GM12878 (cell line): ENCODE results near the gene RNF220. TPM values are rescaled to one million over a fixed set of nuclear protein-coding genes. Genes with fewer than 3 reads are reported as not detected.

Experiments
- ATAC-seq: fragments of 200-7000 bp; cut with Tn5 transposase; 3 replicates; pipeline ENCODE4 v1.9.1; 2020; ENCODE audit warnings: mild to moderate bottlenecking, moderate library complexity
- BruUV-seq: library from RNA; stranded (reverse); fragments of 400-500 nt; replicated peaks from 2 replicates; lab custom pipeline; 2021; lab: Mats Ljungman, UMichigan
- CTCF ChIA-PET: fragments of 300-600 bp; sonication (Branson Sonifier 250); formaldehyde crosslinking; extraction: SDS; loops from one replicate; lab custom pipeline; 2021; ENCODE audit warnings: inconsistent platforms; lab: Yijun Ruan, JAX
- POLR2A ChIA-PET: fragments of 350-600 bp; formaldehyde crosslinking; extraction: SDS; loops from one replicate; lab custom pipeline; 2021; ENCODE audit warnings: inconsistent platforms; lab: Charles Lee
- RAD21 ChIA-PET: fragments of 300-600 bp; sonication (Branson Sonifier 250); formaldehyde crosslinking; loops from one replicate; lab custom pipeline; 2023; ENCODE audit warnings: antibody characterized with exemption; ENCODE audit not compliant: unreplicated experiment; lab: Charles Lee
- SMC1A ChIA-PET: fragments of 300-600 bp; sonication (Branson Sonifier 250); formaldehyde crosslinking; loops from one replicate; lab custom pipeline; 2023; ENCODE audit not compliant: unreplicated experiment, uncharacterized antibody; lab: Charles Lee
- DNase-seq: peaks from one replicate; pipeline ENCODE4 v3.0.0-alpha.2; 2011; ENCODE audit warnings: low read depth, low spot score
- FAIRE-seq: peaks from 3 replicates; lab custom pipeline; 2011; peaks lifted over from hg19 to GRCh38; lab: Jason Lieb, UNC
- H2AFZ ChIP-seq: 2 replicates; pipeline ENCODE4 v1.6.0; 2011; ENCODE audit warnings: low read depth, low read length, control low read depth; ENCODE audit not compliant: control insufficient read depth
- H3K27ac ChIP-seq: 2 replicates; pipeline ENCODE4 v1.5.1; 2011; ENCODE audit warnings: control low read depth; ENCODE audit not compliant: control insufficient read depth, insufficient read depth
- H3K27me3 ChIP-seq, 2 experiments: replicated peaks in 1 of 2; 2 replicates each; pipeline versions ENCODE4 v1.6.0 to v1.6.1; 2011; ENCODE audit warnings: low read length in 1 of 2; ENCODE audit not compliant: control insufficient read depth in 2 of 2, insufficient read depth in 2 of 2
- H3K36me3 ChIP-seq, 2 experiments: 2 replicates each; pipeline ENCODE4 v1.5.1; 2011; ENCODE audit warnings: low read length in 1 of 2; ENCODE audit not compliant: control insufficient read depth in 2 of 2, insufficient read depth in 2 of 2
- H3K4me1 ChIP-seq: 2 replicates; pipeline ENCODE4 v1.6.1; 2011; ENCODE audit warnings: mild to moderate bottlenecking, low read length, moderate library complexity, mixed read lengths; ENCODE audit not compliant: control insufficient read depth, insufficient read depth
- H3K4me2 ChIP-seq: 2 replicates; pipeline ENCODE4 v1.6.0; 2011; ENCODE audit warnings: control low read depth; ENCODE audit not compliant: control insufficient read depth, insufficient read depth
- H3K4me3 ChIP-seq: fragments of 200-600 bp; sonication (generic); 2 replicates; pipeline ENCODE4 v1.5.1; 2016
- H3K79me2 ChIP-seq: 2 replicates; pipeline ENCODE4 v1.6.0; 2011; ENCODE audit warnings: low read length; ENCODE audit not compliant: control insufficient read depth, insufficient read depth
- H3K9ac ChIP-seq: 2 replicates; pipeline ENCODE4 v1.8.0; 2011; ENCODE audit warnings: low read length, control low read depth, mixed read lengths; ENCODE audit not compliant: control insufficient read depth, insufficient read depth
- H3K9me3 ChIP-seq: replicated peaks from 3 replicates; pipeline ENCODE4 v1.5.1; 2011; ENCODE audit warnings: mild to moderate bottlenecking, low read length; ENCODE audit not compliant: control insufficient read depth, insufficient read depth
- H4K20me1 ChIP-seq: 2 replicates; pipeline ENCODE4 v1.6.0; 2011; ENCODE audit not compliant: control insufficient read depth, insufficient read depth
- BMI1 ChIP-seq: fragments of 450-650 bp; IDR thresholded peaks from 2 replicates; pipeline ENCODE4 v1.6.1; 2016; ENCODE audit warnings: mild to moderate bottlenecking, moderate library complexity, borderline replicate concordance
- CEBPB ChIP-seq, 2 experiments: fragments of 150-350 bp in 1 of 2; IDR thresholded peaks; 2 replicates each; pipeline ENCODE4 v1.6.1; 2012 to 2014; ENCODE audit warnings: low read depth in 2 of 2, low read length in 2 of 2, borderline replicate concordance in 1 of 2, inconsistent platforms in 1 of 2
- CHD2 ChIP-seq: IDR thresholded peaks from 2 replicates; pipeline ENCODE4 v1.6.1; 2011; ENCODE audit warnings: low read depth, low read length, improper control_type of control experiment, borderline replicate concordance
- CREM ChIP-seq: IDR thresholded peaks from 2 replicates; pipeline ENCODE4 v1.6.1; 2014; ENCODE audit warnings: antibody characterized with exemption, low read depth
- HCFC1 ChIP-seq: fragments of 150-350 bp; IDR thresholded peaks from 2 replicates; pipeline ENCODE4 v1.6.1; 2014; ENCODE audit warnings: low read length
- HSF1 ChIP-seq: fragments of 150-350 bp; IDR thresholded peaks from 2 replicates; pipeline ENCODE4 v1.6.1; 2014; ENCODE audit warnings: mild to moderate bottlenecking, low read depth, low read length
- JUND ChIP-seq: IDR thresholded peaks from 2 replicates; pipeline ENCODE4 v1.6.1; 2012; ENCODE audit warnings: low read depth, mild to moderate bottlenecking, low read length, improper control_type of control experiment, moderate library complexity
- NR2C1 ChIP-seq: fragments of 450-650 bp; IDR thresholded peaks from 2 replicates; pipeline ENCODE4 v1.6.1; 2017; ENCODE audit warnings: antibody characterized with exemption, mild to moderate bottlenecking, moderate library complexity
- POU2F2 ChIP-seq: IDR thresholded peaks from 3 replicates; pipeline ENCODE4 v1.6.1; 2011; ENCODE audit warnings: low read depth, mild to moderate bottlenecking, low read length, borderline replicate concordance
- RUNX3 ChIP-seq: IDR thresholded peaks from 2 replicates; pipeline ENCODE4 v1.6.1; 2012; ENCODE audit warnings: low read length, inconsistent platforms
- ZBTB33 ChIP-seq: fragments of 450-650 bp; IDR thresholded peaks from 2 replicates; pipeline ENCODE4 v1.6.1; 2017; ENCODE audit warnings: mild to moderate bottlenecking
- ZNF217 ChIP-seq: fragments of 450-650 bp; IDR thresholded peaks from 2 replicates; pipeline ENCODE4 v1.6.1; 2017; ENCODE audit warnings: antibody characterized with exemption, mild to moderate bottlenecking
- WGBS: methylation state at CpG from one replicate; pipeline ENCODE4 v1.1.6; 2016; ENCODE audit warnings: low lambda C conversion rate; ENCODE audit not compliant: insufficient replicate concordance, insufficient coverage; ENCODE audit errors: missing lambda C conversion rate; 5-methylcytosine and 5-hydroxymethylcytosine counted together
- in situ Hi-C: fragments of 300-500 bp; cut with MboI; formaldehyde crosslinking; loops from 9 replicates; pipeline ENCODE4 v1.14.3; 2018; ENCODE audit warnings: mixed read lengths
- intact Hi-C: fragments of 100-400 bp; cut with micrococcal nuclease; formaldehyde crosslinking; loops from one replicate; pipeline ENCODE4 v1.14.2; 2022; ENCODE audit not compliant: unreplicated experiment
- polyA plus RNA-seq, 11 experiments: library from polyadenylated mRNA; depleted of rRNA in 4 of 11; unstranded in 6 of 11; stranded (reverse) in 5 of 11; fragments of >200 nt; fragmentation: Nextera tagmentation in 4 of 11; fragmentation: Illumina TruSeq in 1 of 11; extraction: Ambion mirVana in 4 of 11; extraction: Trizol in 1 of 11; gene quantifications; 1 replicate in 1 of 11; 2 replicates in 10 of 11; pipeline versions ENCODE4 v1.2.1 to v1.2.3, GENCODE V29; 2011 to 2016; ENCODE audit warnings: inconsistent platforms in 2 of 11, missing spikeins in 2 of 11, low read depth in 1 of 11
- total RNA-seq, 4 experiments: library from RNA; depleted of rRNA in 3 of 4; stranded (reverse); fragments of >200 nt in 3 of 4; fragmentation: Illumina TruSeq in 1 of 4; extraction: Trizol in 1 of 4; gene quantifications; 2 replicates each; pipeline versions ENCODE4 v1.2.1 to v1.2.3, GENCODE V29; 2013 to 2021

RNF220 gene
- total and polyA plus RNA-seq, 10 of the 15 experiments (the other 5 are each of a cell fraction or from before 2014, with no cell fraction given), result 4.6 to 84.1 (median 53.7) TPM

- TF ChIP-seq CREM (no peak), BMI1 (no peak), CHD2 (no peak), HCFC1 (no peak), ZNF217 (no peak), NR2C1 (no peak), RUNX3 (no peak), ZBTB33 (no peak), HSF1 (no peak), POU2F2 (no peak), CEBPB (IDR thresholded peaks at IDR 0.05; ENCODE audit: borderline replicate concordance in 1 of 2, low read depth in 2 of 2, low read length in 2 of 2) (no peak), JUND (no peak)
- BruUV-seq, result no TSS peak
- FAIRE-seq, result no peak
- DNase-seq, result no peak
- H3K4me1 ChIP-seq, result no peaks in the 10 kb centered on the region
- H3K27ac ChIP-seq, result no peak overlapping the region
- RAD21 ChIA-PET, result no interaction called here
- no peak overlapping the region for H3K9ac ChIP-seq
- POLR2A ChIA-PET, result interaction anchor here (0.5 kb wide), 1 partner anchor 1038 kb away, joined by 3 read pairs; no protein-coding TSS in a partner anchor
- 32% methylated on average over 12 of the region's 12 CpGs for WGBS
- intact Hi-C loops (no loop called here), in situ Hi-C loops (no loop called here)
- no peak overlapping the region for H3K4me2 ChIP-seq
- SMC1A ChIA-PET, result no interaction called here
- no peaks in the 10 kb centered on the region for H4K20me1 ChIP-seq
- no peaks in the 10 kb centered on the region for H3K36me3 ChIP-seq
- H2AFZ ChIP-seq, result no peak overlapping the region
- no peaks in the 10 kb centered on the region for H3K79me2 ChIP-seq
- ATAC-seq, result no peak
- H3K9me3 ChIP-seq, result no peaks in the 10 kb centered on the region
- CTCF ChIA-PET, result interaction anchor here (1.1 kb wide), 1 partner anchor 184 kb away, joined by 3 read pairs; no protein-coding TSS in a partner anchor
- H3K4me3 ChIP-seq, result no peak overlapping the region
- H3K27me3 ChIP-seq, result peaks cover 10 to 22% of the 10 kb centered on the region in 2 experiments
These were observed 3.5 kb upstream of the RNF220 start for GRCh38 chr1:44401256-44402228.
